Progenitor cell of endocrine pancreas (in vitro differentiated cells): ENCODE data around the gene PTGES. TPM values are rescaled to one million over a fixed set of nuclear protein-coding genes. Genes with fewer than 3 reads are reported as not detected.

Experiments used
- DNase-seq: peaks from one replicate; pipeline ENCODE4 v3.0.0; 2021; ENCODE audit warnings: low spot score; ENCODE audit not compliant: unreplicated experiment
- H3K27ac Mint-ChIP-seq: 2 replicates; pipeline ENCODE4 v1.8.0; 2021; ENCODE audit warnings: mild to moderate bottlenecking, moderate library complexity, mixed read lengths
- H3K27me3 Mint-ChIP-seq: 2 replicates; pipeline ENCODE4 v1.8.0; 2021; ENCODE audit warnings: mixed read lengths
- H3K36me3 Mint-ChIP-seq: 2 replicates; pipeline ENCODE4 v1.8.0; 2022; ENCODE audit warnings: mixed read lengths; ENCODE audit not compliant: insufficient read depth
- H3K4me1 Mint-ChIP-seq: 2 replicates; pipeline ENCODE4 v1.8.0; 2021; ENCODE audit warnings: low read depth, mixed read lengths
- H3K4me3 Mint-ChIP-seq: 2 replicates; pipeline ENCODE4 v1.8.0; 2021; ENCODE audit warnings: low read depth, mild to moderate bottlenecking, moderate library complexity, mixed read lengths
- H3K9me3 Mint-ChIP-seq: 2 replicates; pipeline ENCODE4 v1.8.0; 2021; ENCODE audit warnings: low read depth, mixed read lengths
- total RNA-seq: library from RNA; stranded (reverse); gene quantifications from 2 replicates; pipeline ENCODE4 v1.2.1, GENCODE V29; 2021
- TF ChIP-seq, protein P1 (sequence below): fragments of 200-600 bp; sonication (generic); IDR thresholded peaks from one replicate; pipeline ENCODE4 v1.5.0; 2021; ENCODE audit warnings: antibody characterized with exemption, mild to moderate bottlenecking; ENCODE audit not compliant: unreplicated experiment

The PTGES gene
- total RNA-seq, 1 donor from 2014 or later = 0.19 TPM

DNA sequence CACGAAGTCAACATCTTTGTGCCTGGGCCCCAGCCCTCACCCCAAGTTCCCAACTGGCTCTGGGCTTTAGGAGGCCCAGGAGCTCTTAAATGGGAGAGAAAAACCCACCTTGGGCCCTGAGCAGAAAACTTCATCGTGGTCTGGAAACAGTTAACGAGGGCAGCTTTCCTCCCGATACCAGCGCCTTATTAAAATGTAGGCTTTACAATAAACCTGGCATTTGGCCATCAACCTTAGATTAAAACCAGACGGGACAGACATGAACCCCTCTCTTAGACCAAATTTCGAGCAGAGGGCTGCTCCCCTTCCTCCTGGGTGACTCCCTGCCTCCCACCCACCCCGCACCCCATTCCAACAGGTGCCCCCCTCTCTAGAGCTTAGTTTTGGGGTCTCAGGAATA lies 48.0 kb downstream of the PTGES start:
- Mint-ChIP-seq H3K4me3 (no peak overlapping the region), H3K36me3 (no peaks in the 10 kb centered on the region), H3K27me3 (peaks cover 19% of the 10 kb centered on the region), H3K27ac (no peak overlapping the region), H3K4me1 (peaks cover 2% of the 10 kb centered on the region), H3K9me3 (no peaks in the 10 kb centered on the region)
- TF ChIP-seq, protein P1, sequence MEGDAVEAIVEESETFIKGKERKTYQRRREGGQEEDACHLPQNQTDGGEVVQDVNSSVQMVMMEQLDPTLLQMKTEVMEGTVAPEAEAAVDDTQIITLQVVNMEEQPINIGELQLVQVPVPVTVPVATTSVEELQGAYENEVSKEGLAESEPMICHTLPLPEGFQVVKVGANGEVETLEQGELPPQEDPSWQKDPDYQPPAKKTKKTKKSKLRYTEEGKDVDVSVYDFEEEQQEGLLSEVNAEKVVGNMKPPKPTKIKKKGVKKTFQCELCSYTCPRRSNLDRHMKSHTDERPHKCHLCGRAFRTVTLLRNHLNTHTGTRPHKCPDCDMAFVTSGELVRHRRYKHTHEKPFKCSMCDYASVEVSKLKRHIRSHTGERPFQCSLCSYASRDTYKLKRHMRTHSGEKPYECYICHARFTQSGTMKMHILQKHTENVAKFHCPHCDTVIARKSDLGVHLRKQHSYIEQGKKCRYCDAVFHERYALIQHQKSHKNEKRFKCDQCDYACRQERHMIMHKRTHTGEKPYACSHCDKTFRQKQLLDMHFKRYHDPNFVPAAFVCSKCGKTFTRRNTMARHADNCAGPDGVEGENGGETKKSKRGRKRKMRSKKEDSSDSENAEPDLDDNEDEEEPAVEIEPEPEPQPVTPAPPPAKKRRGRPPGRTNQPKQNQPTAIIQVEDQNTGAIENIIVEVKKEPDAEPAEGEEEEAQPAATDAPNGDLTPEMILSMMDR = no peak
- DNase-seq = no peak

DNA sequence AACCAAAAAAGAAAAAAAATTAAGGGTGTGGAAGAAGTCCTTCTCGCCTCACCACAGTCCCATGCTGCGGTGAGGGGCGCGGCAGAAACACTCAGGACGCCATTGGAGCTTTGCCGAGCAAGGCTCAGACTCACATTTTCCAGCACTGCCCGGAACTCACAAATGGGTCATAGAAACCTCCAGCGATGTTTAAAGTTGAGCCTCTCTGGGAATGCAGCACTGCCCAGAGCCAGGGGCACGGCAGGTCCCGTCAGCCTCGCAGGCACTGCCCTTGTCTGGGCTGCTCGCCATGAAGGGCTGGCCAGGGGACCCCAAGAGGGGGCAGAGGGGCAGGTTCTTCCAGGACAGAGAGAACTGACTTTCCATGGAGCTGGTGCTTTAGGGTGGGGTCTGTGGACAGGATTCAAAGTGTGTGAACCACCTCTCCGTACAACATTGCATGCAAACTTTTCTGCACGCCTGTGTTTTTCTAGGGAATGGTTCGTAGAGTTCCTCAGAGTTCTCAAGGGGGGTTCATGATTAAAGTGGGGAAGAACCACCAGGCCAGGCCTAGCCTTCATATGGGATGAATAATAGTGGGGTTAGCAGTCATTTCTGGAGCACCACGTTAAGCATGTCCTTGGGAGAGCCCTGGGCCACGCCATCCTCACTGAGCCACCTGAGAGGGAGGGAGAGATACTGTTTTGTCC lies 49.0 kb downstream of the PTGES start:
- Mint-ChIP-seq H3K4me1 (peaks cover 2% of the 10 kb centered on the region), H3K4me3 (no peak overlapping the region), H3K9me3 (no peaks in the 10 kb centered on the region), H3K27me3 (peaks cover 26% of the 10 kb centered on the region), H3K36me3 (no peaks in the 10 kb centered on the region), H3K27ac (no peak overlapping the region)
- no peak for DNase-seq
- TF ChIP-seq, protein P1 = no peak

DNA sequence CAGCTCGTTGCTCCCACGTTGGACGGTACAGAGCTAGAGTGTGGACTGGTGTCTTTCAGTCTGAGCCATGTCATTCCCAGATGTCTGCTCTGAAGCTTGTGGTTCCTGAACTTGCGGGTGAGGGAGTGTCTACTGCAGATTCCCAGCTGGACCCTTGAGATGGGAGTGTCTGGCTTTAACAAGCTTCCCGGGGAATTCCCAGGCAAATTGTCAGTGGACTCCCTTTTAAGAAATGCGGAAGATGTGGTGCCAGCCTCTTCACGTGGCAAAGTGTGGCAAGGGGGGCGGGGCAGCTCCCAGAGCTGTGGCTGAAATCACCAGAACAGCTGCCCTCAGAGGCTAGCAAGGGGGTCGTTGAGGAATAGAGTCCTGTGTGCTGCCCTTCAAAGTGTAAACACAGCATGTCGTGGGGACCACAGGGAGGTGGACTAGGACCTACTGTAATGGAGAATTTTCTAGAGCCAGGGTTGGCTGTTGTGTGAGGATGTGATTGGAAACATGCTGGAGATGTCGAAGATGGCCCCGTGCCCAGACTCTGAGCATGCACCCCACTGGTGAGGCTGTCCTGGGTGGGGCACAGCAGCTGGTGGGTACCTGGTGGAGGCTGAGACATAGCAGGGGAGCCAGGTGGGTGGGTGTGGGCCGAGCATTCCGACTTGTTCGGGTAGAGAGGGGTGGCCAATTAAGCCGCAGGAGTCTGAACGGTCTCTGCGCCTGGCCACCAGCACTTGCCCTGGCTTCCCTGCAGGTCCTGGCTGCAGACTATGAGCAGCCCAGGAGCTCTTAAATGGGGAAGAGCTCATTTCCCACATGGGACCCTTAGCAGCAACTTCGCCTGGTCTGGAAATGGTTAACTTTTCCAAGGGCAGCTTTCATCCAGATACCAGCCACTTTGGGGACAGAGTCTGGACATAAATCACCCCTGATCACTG lies 50.0 kb downstream of the PTGES start:
- DNase-seq = no peak
- Mint-ChIP-seq H3K27ac (no peak overlapping the region), H3K9me3 (no peaks in the 10 kb centered on the region), H3K36me3 (no peaks in the 10 kb centered on the region), H3K4me1 (no peaks in the 10 kb centered on the region), H3K27me3 (peaks cover 28% of the 10 kb centered on the region), H3K4me3 (no peak overlapping the region)
- TF ChIP-seq, protein P1 = no peak

DNA sequence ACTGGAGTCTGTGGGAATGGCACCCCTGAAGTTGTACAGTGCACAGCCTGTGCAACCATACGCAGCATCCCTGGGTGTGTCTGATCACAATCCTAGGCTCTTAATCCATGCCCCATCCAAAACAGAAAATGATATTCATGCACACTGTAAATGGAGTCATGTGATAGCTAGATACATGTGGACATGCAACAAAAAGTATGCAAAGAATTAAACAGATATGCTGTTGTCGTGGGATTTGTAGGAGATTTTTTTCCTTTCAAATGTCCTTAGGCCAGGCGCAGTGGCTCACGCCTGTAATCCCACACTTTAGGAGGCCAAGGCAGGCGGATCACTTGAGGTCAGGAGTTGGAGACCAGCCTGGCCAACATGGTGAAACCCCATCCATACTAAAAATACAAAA lies 51.3 kb downstream of the PTGES start:
- TF ChIP-seq, protein P1 = no peak
- H3K4me1 Mint-ChIP-seq = peaks cover 2% of the 10 kb centered on the region
- peaks cover 34% of the 10 kb centered on the region for H3K27me3 Mint-ChIP-seq

DNA sequence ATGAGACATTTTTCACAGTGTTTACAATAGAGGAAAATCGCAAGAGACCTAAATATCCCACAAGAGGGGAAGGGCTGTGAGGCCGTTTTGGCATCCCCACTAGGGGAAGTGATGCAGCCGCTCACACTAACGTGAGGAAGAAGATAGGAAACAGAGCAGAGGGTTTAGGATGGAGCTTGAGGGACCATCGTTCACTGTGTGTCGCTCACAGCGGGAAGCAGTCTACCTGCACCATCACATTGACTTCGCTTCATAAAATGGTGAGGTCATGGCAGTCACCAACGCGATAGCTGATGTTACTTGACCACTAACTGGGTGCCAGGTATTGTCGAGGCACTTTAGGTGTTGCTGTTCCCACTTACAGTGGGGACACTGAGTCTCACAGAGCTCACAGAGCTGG lies 51.8 kb downstream of the PTGES start:
- Mint-ChIP-seq H3K4me3 (no peak overlapping the region), H3K27ac (no peak overlapping the region), H3K36me3 (no peaks in the 10 kb centered on the region), H3K9me3 (no peaks in the 10 kb centered on the region), H3K27me3 (peaks cover 39% of the 10 kb centered on the region), H3K4me1 (peaks cover 2% of the 10 kb centered on the region)
- DNase-seq = no peak
- TF ChIP-seq, protein P1 = no peak

More for the DNA sequence above, 51.3 kb downstream of the PTGES start:
- Mint-ChIP-seq H3K36me3 (no peaks in the 10 kb centered on the region), H3K27ac (no peak overlapping the region), H3K4me3 (no peak overlapping the region), H3K9me3 (no peaks in the 10 kb centered on the region)
- DNase-seq = no peak
